HL-60/S4 treated with retinoic acid at 250 ng/mL for 4 days and 3 days (cell line): ENCODE measurements around the gene CRTC3.
"Not testable (repeated sequence)": the region's sequence is repeated elsewhere in the genome, so short reads cannot be mapped to it uniquely, and the experiment has no call there.

ENCODE experiments used
- in situ Hi-C: fragments of 300-500 bp; cut with MboI; formaldehyde crosslinking; loops from 2 replicates; pipeline ENCODE4 v1.7.0; 2022; ENCODE audit warnings: low sequenced_read_pairs

Gene CRTC3

DNA sequence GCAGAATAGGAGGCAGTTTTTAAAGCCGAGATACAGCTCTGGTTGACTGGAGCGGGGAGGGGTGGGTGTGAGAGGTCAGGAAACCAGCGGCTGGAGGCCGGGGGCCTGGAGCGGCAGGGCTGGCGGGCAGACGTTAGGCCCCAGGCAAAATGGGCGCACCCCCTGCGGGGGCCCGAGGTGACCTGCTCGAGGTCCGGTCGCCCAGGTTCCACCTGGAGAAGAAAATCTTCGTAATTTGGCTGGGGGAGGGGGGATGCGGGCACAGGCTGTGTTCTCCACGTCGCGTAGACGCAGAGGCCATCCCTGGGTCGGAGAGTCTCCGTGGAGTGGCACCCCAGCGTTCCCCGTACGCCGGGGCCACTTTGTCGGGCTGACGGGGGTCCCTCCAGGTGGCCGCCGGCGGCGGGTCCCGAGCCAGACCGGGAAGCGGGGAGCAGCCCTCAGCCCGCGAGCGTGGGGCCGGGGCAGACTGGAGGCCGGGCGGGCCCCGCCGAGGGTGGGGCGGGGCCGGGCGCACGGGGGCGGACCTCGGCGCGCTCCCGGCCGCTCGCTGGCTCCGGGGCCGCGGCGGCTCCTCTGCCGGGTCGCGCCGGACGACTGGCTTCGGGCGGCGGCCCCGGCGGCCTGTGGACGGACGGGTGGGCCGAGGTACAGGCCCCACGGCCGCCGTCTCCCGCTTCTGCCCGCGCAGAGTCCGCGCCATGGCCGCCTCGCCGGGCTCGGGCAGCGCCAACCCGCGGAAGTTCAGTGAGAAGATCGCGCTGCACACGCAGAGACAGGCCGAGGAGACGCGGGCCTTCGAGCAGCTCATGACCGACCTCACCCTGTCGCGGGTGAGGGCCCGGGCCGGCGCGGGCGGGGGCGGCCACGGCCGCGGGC, at the start of gene CRTC3:
TSS of gene CRTC3 (plus strand) at position 553 of the 879 bp plus-strand sequence. CDS start at position 702, 149 bp downstream.
- in situ Hi-C loops, result no loop called here

GRCh38 chr15:90481023-90481422, 48.7 kb upstream of the CRTC3 start:
- in situ Hi-C loops, result no loop called here

DNA sequence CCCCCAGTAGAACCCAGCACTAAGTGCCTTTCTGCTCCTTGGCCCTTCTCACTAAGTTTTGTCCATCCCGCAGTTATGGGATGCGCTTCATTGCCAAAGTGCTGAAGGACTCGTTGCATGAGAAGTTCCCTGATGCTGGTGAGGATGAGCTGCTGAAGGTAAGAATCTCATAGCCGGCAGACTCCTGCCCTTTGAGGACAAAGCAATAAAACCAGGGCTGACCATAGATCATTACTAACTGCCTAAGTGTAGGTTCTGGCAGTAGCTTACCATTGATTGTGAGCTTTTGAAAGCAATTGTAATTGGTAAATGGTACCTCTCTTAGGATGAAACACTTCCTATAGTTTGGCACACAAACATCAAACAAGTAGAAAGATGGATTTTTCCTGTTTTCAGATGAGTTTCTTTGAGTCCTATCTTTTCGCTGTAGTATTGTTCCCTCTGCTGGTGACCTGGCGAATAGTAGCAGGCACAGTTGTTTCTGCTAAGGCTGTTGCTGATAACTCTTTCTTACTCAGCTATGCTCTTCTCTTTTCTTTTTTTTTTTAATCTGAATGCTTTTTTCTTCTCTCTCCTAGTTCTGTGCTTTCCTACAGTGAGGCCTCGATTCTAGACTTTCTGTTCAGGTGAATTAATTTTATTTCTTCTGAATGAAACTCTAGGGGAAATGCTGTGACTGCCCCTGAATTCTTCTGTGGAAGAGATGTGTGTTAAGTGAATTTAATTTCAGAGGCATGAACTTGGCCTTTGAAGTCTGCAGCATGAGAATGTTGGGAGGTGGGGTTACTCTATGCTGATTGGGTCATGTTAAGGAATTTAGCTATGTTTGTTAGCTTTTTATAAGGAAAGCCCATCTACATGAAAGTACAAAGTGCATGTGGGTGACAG, 47.4 kb upstream of the CRTC3 start:
- in situ Hi-C loops, result no loop called here

GRCh38 chr15:90483012-90483307, 46.8 kb upstream of the CRTC3 start:
- in situ Hi-C loops, result no loop called here

DNA sequence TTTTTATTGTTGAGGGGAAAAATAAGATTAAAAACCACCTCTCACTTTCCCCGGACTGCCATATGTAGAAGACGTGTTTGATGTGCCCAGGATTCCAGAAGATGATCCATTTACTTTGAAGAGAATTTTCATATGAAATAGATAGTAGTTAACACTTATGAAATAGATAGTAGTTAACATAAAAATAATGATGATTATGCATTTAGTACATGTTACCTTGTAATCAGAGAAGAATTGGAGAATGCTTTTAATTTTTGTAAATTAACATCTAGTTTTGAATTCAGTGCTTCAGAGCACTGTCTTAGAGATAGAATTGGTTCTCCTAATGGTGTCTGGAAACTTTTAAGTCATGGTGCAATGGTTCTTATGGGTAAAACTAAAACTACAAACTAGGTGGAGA, 46.1 kb upstream of the CRTC3 start:
- in situ Hi-C loops, result no loop called here

- in situ Hi-C loops, result no loop called here
Measured at GRCh38 chr15:90487186-90487585, 42.5 kb upstream of the CRTC3 start.

- in situ Hi-C loops, result no loop called here
Measured at GRCh38 chr15:90489514-90489913, 40.2 kb upstream of the CRTC3 start.

DNA sequence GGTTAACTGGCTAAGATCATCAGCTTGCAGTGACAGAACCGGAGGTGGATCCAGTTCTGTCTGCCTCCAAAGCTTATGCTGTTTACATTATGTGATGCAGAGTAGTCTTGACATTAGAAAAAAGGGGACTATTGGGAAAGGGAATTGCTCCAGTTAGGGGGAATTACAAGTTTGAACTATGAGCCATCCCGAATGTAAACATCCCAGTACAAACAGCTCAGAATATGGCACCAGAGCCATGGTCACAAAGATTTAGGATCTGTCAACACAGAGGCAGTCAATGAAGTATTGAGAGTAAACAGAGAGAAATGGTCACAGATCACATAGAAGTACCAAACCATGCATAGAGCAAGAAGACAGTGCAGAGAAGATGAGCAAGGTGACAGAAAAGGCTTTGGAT, 39.8 kb upstream of the CRTC3 start:
- in situ Hi-C loops, result no loop called here

DNA sequence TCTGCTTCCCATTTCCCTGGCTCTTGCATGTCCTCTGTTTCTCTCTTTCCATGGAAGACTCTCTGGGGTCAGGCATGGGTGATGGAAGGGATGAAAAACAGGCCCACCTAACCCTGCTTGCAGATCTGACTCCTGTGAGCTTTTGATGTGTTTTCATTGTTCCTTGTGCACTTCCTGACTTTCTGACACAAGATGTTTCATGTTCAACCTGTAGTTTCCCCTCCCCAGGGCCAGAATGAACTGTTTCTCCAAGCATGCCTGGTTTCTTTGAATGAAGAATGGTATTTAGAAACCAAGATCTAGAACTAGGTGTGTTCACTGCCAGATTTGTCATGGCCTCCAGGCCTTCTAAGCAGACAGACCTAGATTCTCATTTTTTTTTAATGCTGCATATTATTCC, 36.1 kb upstream of the CRTC3 start:
- in situ Hi-C loops, result no loop called here

- in situ Hi-C loops, result no loop called here
Measured at GRCh38 chr15:90495067-90495466, 34.7 kb upstream of the CRTC3 start.

DNA sequence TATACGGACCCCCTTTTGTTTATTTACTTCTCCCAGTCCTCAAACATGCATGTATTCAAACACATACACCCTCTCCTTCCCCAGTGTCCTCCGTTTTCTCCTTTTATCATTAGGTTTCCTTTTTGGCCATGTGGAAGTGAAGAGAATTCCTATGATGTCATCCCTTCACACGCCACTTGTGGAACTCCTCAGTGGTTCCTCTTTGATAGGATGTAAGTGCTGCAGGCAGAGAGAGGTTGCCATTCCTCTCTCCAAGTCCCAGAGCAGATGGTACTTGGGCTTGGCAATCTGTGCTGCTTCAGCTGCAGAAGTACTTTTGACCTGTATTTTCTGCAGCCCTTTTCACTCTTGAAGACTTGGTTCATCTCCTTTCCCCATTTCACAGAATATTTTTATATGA, 32.9 kb upstream of the CRTC3 start:
- in situ Hi-C loops, result no loop called here

GRCh38 chr15:90497376-90497775, 32.3 kb upstream of the CRTC3 start:
- in situ Hi-C loops, result no loop called here

GRCh38 chr15:90497912-90498311, 31.8 kb upstream of the CRTC3 start:
- in situ Hi-C loops, result no loop called here

GRCh38 chr15:90500171-90500570, 29.6 kb upstream of the CRTC3 start:
- in situ Hi-C loops, result no loop called here

DNA sequence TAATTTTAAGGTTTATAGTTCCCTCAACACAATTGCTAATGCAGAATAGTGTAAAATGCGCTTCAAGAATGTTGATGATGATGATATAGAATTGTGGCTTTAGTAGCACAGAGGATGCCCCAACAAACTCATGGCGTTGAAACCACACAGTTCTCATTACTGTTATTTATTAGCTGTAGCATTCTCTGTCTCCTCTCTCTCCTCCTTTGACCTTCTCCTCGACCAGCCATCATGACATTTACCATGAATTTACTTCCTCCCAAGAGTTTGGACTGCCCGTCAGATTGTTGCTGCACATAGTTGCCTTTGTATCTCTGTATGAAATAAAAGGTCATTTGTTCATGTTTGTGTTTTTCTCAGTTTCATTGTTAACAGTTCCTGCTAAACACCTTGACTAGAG, 27.8 kb upstream of the CRTC3 start:
- in situ Hi-C loops, result no loop called here

GRCh38 chr15:90510781-90511180, 18.9 kb upstream of the CRTC3 start:
- in situ Hi-C loops, result not testable (repeated sequence)

DNA sequence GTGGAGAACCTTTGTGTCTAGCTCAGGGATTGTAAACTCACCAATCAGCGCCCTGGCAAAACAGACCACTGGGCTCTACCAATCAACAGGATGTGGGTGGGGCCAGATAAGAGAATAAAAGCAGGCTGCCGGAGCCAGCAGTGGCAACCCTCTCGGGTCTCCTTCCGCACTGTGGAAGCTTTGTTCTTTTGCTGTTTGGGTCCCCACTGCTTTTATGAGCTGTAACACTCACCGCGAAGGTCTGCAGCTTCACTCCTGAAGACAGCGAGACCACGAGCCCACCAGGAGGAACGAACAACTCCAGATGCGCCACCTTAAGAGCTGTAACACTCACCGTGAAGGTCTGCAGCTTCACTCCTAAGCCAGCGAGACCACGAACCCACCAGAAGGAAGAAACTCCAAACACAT, 18.5 kb upstream of the CRTC3 start:
- in situ Hi-C loops, result not testable (repeated sequence)

DNA sequence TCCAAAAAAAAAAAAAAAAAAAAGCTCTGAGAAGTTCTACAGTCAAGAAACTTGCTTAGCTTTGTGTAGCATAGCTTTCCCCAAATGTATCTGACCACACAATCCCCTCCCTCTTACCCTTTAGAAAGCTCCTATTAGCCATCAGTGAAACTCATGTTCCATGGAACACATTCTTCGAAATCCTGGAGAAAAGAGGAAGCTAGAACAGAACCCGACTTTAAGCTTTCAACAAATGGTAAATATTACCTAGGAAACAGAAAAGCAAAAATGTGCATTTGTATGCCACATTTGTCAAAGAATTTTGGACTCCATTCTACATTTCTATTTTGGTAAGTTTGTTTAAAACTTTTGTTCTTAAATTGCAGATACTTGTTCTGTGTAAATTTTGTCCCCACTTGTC, 17.4 kb upstream of the CRTC3 start:
- in situ Hi-C loops, result no loop called here

DNA sequence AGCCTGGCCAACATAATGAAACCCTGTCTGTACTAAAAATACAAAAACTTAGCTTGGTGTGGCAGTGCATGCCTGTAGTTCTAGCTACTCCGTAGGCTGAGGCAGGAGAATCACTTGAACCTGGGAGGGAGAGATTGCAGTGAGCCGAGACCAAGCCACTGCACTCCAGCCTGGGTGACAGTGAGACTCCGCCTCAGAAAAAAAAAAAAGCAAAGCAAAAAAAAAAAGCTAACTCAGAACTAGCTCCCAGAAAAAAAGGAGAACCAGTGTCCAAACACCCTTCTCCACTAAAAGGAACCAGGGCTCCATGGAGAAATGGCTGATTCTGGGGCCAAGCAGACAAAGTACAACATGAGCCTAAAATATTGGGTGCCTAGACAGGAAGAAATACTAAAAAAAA, 16.7 kb upstream of the CRTC3 start:
- in situ Hi-C loops, result no loop called here

DNA sequence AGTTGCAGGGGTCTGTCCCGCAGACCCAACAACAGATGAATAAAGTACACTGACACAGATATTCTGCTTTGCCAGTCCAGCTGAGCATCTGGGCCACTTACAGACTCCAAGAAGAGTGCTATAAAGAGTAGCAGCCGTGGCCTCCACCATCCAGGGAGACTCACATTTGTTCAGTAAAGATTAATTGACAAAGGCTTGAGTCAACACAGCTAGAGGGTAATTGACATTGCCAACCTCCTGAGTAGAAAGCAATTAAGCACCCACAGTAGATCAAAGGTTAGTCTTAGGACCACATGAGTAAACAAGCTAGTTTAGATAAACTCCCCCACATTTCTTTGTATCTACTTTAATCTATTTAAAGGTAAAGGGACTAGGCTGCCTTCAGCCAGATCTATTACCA, 16.3 kb upstream of the CRTC3 start:
- in situ Hi-C loops, result no loop called here

- in situ Hi-C loops, result not testable (repeated sequence)
Measured at GRCh38 chr15:90513893-90514292, 15.8 kb upstream of the CRTC3 start.

DNA sequence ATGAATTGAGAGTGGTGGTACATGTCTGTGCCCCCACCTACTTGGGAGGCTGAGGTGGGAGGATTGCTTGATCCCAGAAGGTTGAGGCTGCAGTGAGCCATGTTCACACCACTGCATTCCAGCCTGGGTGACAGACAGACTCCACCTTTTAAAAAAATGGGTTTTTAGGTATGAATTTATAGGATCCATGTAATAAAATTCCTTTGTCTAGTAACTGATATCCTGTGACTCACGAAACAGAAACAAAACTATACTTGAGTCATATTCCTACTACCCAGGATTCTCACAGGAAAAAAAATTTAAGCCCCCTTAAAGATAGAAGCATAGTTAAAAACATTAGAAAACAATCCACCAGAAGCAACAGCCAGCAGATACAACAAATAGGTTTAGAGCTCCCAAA, 10.0 kb upstream of the CRTC3 start:
- in situ Hi-C loops, result no loop called here
